ENCODE measurements around the gene SYT12. TPM values are rescaled to one million over a fixed set of nuclear protein-coding genes. Genes with fewer than 3 reads are reported as not detected.

The SYT12 gene
- total RNA-seq, 2 experiments from 2014 or later = 0.25 to 0.72 TPM

DNA sequence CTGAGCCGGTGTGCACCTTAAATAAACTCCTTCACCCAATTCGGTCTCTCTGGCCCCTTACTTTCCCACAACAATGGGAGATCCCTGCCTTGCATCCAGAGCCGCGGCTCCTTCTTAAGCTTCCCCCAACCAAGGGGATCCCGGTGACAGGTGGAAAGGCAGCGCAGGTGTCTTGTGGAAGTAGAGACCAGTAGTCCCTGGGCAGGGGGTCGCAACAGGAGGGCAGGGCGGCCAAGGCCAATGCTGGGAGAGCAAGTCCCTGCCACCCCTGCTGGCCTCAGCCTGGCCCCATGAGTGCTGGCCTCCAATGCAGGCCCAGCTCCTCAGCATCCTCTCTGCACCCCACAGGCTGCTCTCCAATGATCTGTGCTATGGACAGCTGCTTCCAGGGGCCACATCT is 7.9 kb upstream of the SYT12 start:
- no peaks in the 10 kb centered on the region for H3K4me1 ChIP-seq (ENCODE audit: insufficient read depth, low read length, poor library complexity, severe bottlenecking)
- CTCF ChIA-PET (ENCODE audit: unreplicated experiment) = no interaction called here

DNA sequence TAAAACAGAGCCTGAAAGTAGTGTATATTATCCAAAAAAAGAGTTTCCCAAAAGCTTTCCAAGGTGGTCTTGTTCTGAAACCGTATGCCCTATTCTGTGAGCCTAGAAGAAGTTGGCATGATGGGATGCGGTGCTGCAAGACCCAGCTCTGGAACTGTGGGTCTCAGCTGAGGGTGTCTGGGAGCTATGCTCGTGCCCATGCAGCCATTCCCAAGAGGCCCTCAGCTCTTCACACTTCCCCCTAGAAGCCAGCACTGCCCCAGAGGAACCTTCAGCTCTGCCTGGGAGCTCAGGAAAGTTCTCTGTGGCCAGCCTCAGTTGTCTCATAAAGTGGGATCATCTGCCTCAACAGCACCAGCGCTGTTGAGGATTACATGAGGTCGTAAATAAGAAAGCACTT is 6.4 kb upstream of the SYT12 start:
- no peaks in the 10 kb centered on the region for H3K36me3 ChIP-seq (ENCODE audit: insufficient read depth, low read length)
- H3K9me3 ChIP-seq (ENCODE audit: low read length) = no peaks in the 10 kb centered on the region
- POLR2A ChIA-PET = interaction anchor here (0.6 to 1.4 kb wide), 4 partner anchors 10 to 749 kb away, joined by 3 to 4 read pairs (median 4); no protein-coding TSS in a partner anchor
- intact Hi-C loops (cut with micrococcal nuclease; ENCODE audit: unreplicated experiment) = no loop called here
- CTCF ChIA-PET (ENCODE audit: unreplicated experiment) = interaction anchor here (0.9 to 1.4 kb wide), 2 partner anchors 9 to 11 kb away, joined by 3 to 5 read pairs; no protein-coding TSS in a partner anchor
- H2AFZ ChIP-seq (ENCODE audit: low read length) = no peak overlapping the region
- no peak overlapping the region for H3K4me3 ChIP-seq (ENCODE audit: low read depth, low read length, poor library complexity, severe bottlenecking)
- no peaks in the 10 kb centered on the region for H3K9me2 ChIP-seq (ENCODE audit: insufficient read depth, low read length)
- H3K4me2 ChIP-seq (ENCODE audit: low read length) = no peak overlapping the region
- no peak overlapping the region for H3K27ac ChIP-seq (ENCODE audit: low read depth, low read length, poor library complexity, severe bottlenecking)
- no peaks in the 10 kb centered on the region for H3K4me1 ChIP-seq (ENCODE audit: insufficient read depth, low read length, poor library complexity, severe bottlenecking)
- no peaks in the 10 kb centered on the region for H4K20me1 ChIP-seq (ENCODE audit: insufficient read depth, low read length)
- no peak for DNase-seq (ENCODE audit: low spot score)
- TF ChIP-seq, protein P1, sequence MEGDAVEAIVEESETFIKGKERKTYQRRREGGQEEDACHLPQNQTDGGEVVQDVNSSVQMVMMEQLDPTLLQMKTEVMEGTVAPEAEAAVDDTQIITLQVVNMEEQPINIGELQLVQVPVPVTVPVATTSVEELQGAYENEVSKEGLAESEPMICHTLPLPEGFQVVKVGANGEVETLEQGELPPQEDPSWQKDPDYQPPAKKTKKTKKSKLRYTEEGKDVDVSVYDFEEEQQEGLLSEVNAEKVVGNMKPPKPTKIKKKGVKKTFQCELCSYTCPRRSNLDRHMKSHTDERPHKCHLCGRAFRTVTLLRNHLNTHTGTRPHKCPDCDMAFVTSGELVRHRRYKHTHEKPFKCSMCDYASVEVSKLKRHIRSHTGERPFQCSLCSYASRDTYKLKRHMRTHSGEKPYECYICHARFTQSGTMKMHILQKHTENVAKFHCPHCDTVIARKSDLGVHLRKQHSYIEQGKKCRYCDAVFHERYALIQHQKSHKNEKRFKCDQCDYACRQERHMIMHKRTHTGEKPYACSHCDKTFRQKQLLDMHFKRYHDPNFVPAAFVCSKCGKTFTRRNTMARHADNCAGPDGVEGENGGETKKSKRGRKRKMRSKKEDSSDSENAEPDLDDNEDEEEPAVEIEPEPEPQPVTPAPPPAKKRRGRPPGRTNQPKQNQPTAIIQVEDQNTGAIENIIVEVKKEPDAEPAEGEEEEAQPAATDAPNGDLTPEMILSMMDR (conservative IDR thresholded peaks at IDR 0.05; ENCODE audit: low read length) = no peak
- no peak for TF ChIP-seq EZH2phosphoT487 (IDR thresholded peaks at IDR 0.05; ENCODE audit: borderline replicate concordance, low read depth, low read length)
- BruUV-seq (replicated peaks) = no TSS peak
- H3K79me2 ChIP-seq (ENCODE audit: insufficient read depth, low read depth, low read length) = no peaks in the 10 kb centered on the region

More for the DNA sequence above, 7.9 kb upstream of the SYT12 start:
- Histone ChIP-seq H3K4me3 (ENCODE audit: low read depth, low read length, poor library complexity, severe bottlenecking) (no peak overlapping the region), H3K36me3 (ENCODE audit: insufficient read depth, low read length) (no peaks in the 10 kb centered on the region), H3K79me2 (ENCODE audit: insufficient read depth, low read depth, low read length) (no peaks in the 10 kb centered on the region), H3K4me2 (ENCODE audit: low read length) (no peak overlapping the region), H3K27ac (ENCODE audit: low read depth, low read length, poor library complexity, severe bottlenecking) (no peak overlapping the region), H3K9me3 (ENCODE audit: low read length) (no peaks in the 10 kb centered on the region), H2AFZ (ENCODE audit: low read length) (no peak overlapping the region), H3K9me2 (ENCODE audit: insufficient read depth, low read length) (no peaks in the 10 kb centered on the region), H4K20me1 (ENCODE audit: insufficient read depth, low read length) (no peaks in the 10 kb centered on the region)
- intact Hi-C loops (cut with micrococcal nuclease; ENCODE audit: unreplicated experiment) = no loop called here
- POLR2A ChIA-PET = no interaction called here
- DNase-seq (ENCODE audit: low spot score) = no peak
- BruUV-seq (replicated peaks) = no TSS peak
- no peak for TF ChIP-seq EZH2phosphoT487 (IDR thresholded peaks at IDR 0.05; ENCODE audit: borderline replicate concordance, low read depth, low read length)
- TF ChIP-seq, protein P1 (conservative IDR thresholded peaks at IDR 0.05; ENCODE audit: low read length) = no peak

DNA sequence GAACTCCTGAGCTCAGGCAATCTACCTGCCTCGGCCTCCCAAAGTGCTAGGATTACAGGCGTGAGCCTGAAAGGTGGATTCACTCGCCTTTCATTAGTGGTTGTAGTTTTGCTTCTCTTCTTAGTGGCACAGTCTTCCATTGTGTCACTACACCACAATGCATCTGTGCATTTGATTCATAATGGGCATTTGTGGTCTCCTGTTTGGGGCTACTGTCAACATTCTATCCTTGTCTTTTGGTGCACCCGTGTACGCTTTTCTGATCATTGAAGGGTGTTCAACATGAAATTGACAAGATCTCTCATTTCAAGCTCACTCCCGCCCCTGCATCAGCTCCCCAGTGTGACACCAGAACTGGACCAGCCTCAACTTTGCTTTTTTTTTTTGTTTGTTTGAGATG is 2.0 kb upstream of the SYT12 start:
- Histone ChIP-seq H3K4me3 (ENCODE audit: low read depth, low read length, poor library complexity, severe bottlenecking) (no peak overlapping the region), H3K36me3 (ENCODE audit: insufficient read depth, low read length) (no peaks in the 10 kb centered on the region), H3K79me2 (ENCODE audit: insufficient read depth, low read depth, low read length) (no peaks in the 10 kb centered on the region), H3K4me1 (ENCODE audit: insufficient read depth, low read length, poor library complexity, severe bottlenecking) (peaks cover 16% of the 10 kb centered on the region), H3K9me2 (ENCODE audit: insufficient read depth, low read length) (no peaks in the 10 kb centered on the region), H2AFZ (ENCODE audit: low read length) (no peak overlapping the region), H4K20me1 (ENCODE audit: insufficient read depth, low read length) (no peaks in the 10 kb centered on the region), H3K9me3 (ENCODE audit: low read length) (no peaks in the 10 kb centered on the region), H3K4me2 (ENCODE audit: low read length) (no peak overlapping the region), H3K27ac (ENCODE audit: low read depth, low read length, poor library complexity, severe bottlenecking) (no peak overlapping the region)
- intact Hi-C loops (cut with micrococcal nuclease; ENCODE audit: unreplicated experiment) = no loop called here
- no TSS peak for BruUV-seq (replicated peaks)
- TF ChIP-seq, protein P1 (conservative IDR thresholded peaks at IDR 0.05; ENCODE audit: low read length) = no peak
- POLR2A ChIA-PET = no interaction called here
- no peak for DNase-seq (ENCODE audit: low spot score)
- CTCF ChIA-PET (ENCODE audit: unreplicated experiment) = interaction anchor here (0.8 kb wide), 1 partner anchor 19 kb away, joined by 3 read pairs; no protein-coding TSS in a partner anchor

All from OCI-LY7 (cell line).